Measurements from ENCODE around the gene PDCD2L. TPM values are rescaled to one million over a fixed set of nuclear protein-coding genes. Genes with fewer than 3 reads are reported as not detected.

Gene PDCD2L
- 10 to 100 TPM in 1 of 4 donors, 1 to 10 TPM in 3; 3.1 to 12.0 (median 6.8) TPM for polyA plus RNA-seq
- long read RNA-seq, donor 1, partial matches to known transcripts, result 0 of 7 reads
- long read RNA-seq, donor 1, other reads (novel, unspliced or antisense), result 0 of 7 reads
- long read RNA-seq, donor 2, partial matches to known transcripts, result 0 of 2 reads
- long read RNA-seq, donor 2, other reads (novel, unspliced or antisense), result 0 of 2 reads
- long read RNA-seq, donor 3, partial matches to known transcripts, result 0 of 3 reads
- long read RNA-seq, donor 3, other reads (novel, unspliced or antisense), result 0 of 3 reads
- long read RNA-seq, donor 4, partial matches to known transcripts, result 0 of 1 reads
- long read RNA-seq, donor 4, other reads (novel, unspliced or antisense), result 0 of 1 reads
- long read RNA-seq, donor 5, partial matches to known transcripts, result 0 of 1 reads
- long read RNA-seq, donor 5, other reads (novel, unspliced or antisense), result 0 of 1 reads
- long read RNA-seq, donor 6, partial matches to known transcripts, result 0 of 3 reads
- long read RNA-seq, donor 6, other reads (novel, unspliced or antisense), result 0 of 3 reads
- long read RNA-seq, donor 7, partial matches to known transcripts, result 6 of 10 reads
- long read RNA-seq, donor 7, other reads (novel, unspliced or antisense), result 0 of 10 reads
- long read RNA-seq, donor 8, result 0 reads
- long read RNA-seq, donor 9, partial matches to known transcripts, result 0 of 3 reads
- long read RNA-seq, donor 9, other reads (novel, unspliced or antisense), result 0 of 3 reads
- long read RNA-seq, donor 10, partial matches to known transcripts, result 0 of 3 reads
- long read RNA-seq, donor 10, other reads (novel, unspliced or antisense), result 0 of 3 reads

DNA sequence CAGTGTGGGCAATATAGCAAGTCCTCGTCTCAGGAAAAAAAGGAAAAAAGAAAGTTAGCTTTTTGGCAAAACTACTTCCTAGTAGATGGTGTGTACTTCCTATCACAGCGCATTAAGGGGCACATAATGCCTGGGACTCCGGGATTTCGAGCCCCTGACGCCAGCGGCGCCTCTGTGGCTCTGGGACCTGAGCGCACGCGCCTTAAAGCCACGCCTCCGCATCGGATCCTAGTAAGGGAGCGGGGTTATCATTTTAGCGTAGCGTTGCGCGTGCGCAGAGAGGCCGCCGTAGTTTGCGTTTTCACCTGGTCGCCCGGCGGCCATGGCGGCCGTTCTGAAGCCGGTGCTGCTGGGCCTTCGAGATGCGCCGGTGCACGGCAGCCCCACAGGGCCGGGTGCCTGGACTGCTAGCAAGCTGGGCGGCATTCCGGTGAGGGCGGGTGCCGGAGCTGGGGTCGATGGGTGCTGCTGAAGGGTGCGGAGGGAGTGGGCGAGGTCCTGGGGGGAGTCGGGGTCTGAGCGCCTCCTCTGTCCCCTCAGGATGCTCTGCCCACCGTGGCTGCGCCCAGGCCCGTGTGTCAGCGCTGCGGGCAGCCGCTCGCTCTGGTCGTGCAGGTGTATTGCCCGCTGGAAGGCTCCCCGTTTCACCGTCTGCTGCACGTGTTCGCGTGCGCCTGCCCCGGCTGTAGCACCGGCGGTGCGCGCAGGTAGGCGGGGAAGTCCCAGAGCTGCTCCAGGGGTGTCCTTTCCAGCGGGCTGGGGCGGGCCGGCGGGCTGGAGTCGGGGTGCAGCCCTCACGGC is at the start of gene PDCD2L:
Gene PDCD2L (plus strand): TSS at position 291 of the 801 bp plus-strand sequence. CDS start 32 bp downstream, at position 323.
- FAIRE-seq (no peak), DNase-seq (peak; percentile 93 to 96)
- Histone ChIP-seq H3K4me1 (ENCODE audit: control insufficient read depth in 3 of 3, insufficient read depth in 2 of 3, low read depth in 1 of 3, low read length in 2 of 3) (peaks cover 0 to 3% (median 0%) of the 10 kb centered on the region in 3 donors), H3K27me3 (ENCODE audit: control insufficient read depth in 3 of 3, insufficient read depth in 3 of 3, low read length in 3 of 3) (no peaks in the 10 kb centered on the region), H3K36me3 (ENCODE audit: control insufficient read depth in 3 of 3, insufficient read depth in 2 of 3, low read depth in 1 of 3, low read length in 3 of 3) (peaks cover 5 to 31% (median 5%) of the 10 kb centered on the region in 3 donors), H3K9me3 (ENCODE audit: control insufficient read depth in 2 of 2, insufficient read depth in 1 of 2, low read depth in 1 of 2, low read length in 1 of 2) (no peaks in the 10 kb centered on the region), H3K4me3 (ENCODE audit: low read depth in 1 of 3, low read length in 3 of 3) (peak within 1 kb of the TSS; percentile 82 to 99 (median 91)), H3K27ac (ENCODE audit: low read depth in 1 of 3, low read length in 2 of 3) (peak within 1 kb of the TSS; percentile 24 to 59 (median 53))
- WGBS, 3 donors, result 0 to 1% (median 0%) methylated on average over 52 to 69 of the region's 69 CpGs

DNA sequence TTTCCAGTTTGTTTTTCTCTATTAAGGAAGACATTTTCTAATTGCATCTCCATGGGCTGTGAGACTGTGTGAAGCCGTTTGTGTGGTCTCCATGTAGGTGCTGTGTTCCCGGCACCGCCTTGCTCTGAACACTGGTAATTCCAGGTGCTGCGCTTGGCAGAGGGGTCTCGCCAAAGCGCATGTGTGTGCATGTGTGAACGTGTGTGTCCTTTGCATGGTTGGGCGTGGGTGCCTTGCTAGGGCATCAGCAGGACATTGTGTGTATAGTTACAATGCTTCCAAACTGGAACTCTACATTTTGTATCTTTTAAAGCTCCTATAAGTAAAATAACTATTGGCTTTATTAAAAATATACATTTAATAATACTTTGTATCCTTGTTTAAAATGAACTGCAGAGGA is 49.0 kb upstream of the PDCD2L start:
- Histone ChIP-seq H3K4me3 (ENCODE audit: low read depth in 1 of 3, low read length in 3 of 3) (no peak overlapping the region), H3K36me3 (ENCODE audit: control insufficient read depth in 3 of 3, insufficient read depth in 2 of 3, low read depth in 1 of 3, low read length in 3 of 3) (peaks cover 0 to 44% (median 3%) of the 10 kb centered on the region in 3 donors), H3K9me3 (ENCODE audit: control insufficient read depth in 2 of 2, insufficient read depth in 1 of 2, low read depth in 1 of 2, low read length in 1 of 2) (no peaks in the 10 kb centered on the region), H3K27ac (ENCODE audit: low read depth in 1 of 3, low read length in 2 of 3) (no peak overlapping the region), H3K27me3 (ENCODE audit: control insufficient read depth in 3 of 3, insufficient read depth in 3 of 3, low read length in 3 of 3) (no peaks in the 10 kb centered on the region), H3K4me1 (ENCODE audit: control insufficient read depth in 3 of 3, insufficient read depth in 2 of 3, low read depth in 1 of 3, low read length in 2 of 3) (peaks cover 0 to 9% (median 3%) of the 10 kb centered on the region in 3 donors)
- FAIRE-seq (no peak), DNase-seq (no peak)
- 92 to 95% (median 95%) methylated on average over 8 of the region's 8 CpGs for WGBS, 3 donors

GRCh38 chr19:34356875-34357274 is 47.3 kb upstream of the PDCD2L start:
- no peaks in the 10 kb centered on the region for H3K27me3 ChIP-seq (ENCODE audit: control insufficient read depth in 3 of 3, insufficient read depth in 3 of 3, low read length in 3 of 3)
- H3K36me3 ChIP-seq (ENCODE audit: control insufficient read depth in 3 of 3, insufficient read depth in 2 of 3, low read depth in 1 of 3, low read length in 3 of 3), result peaks cover 0 to 33% (median 2%) of the 10 kb centered on the region in 3 donors
- 92 to 95% (median 93%) methylated on average over 4 of the region's 4 CpGs for WGBS, 3 donors
- peaks cover 0 to 9% (median 3%) of the 10 kb centered on the region in 3 donors for H3K4me1 ChIP-seq (ENCODE audit: control insufficient read depth in 3 of 3, insufficient read depth in 2 of 3, low read depth in 1 of 3, low read length in 2 of 3)
- FAIRE-seq (no peak), DNase-seq (no peak)
- no peaks in the 10 kb centered on the region for H3K9me3 ChIP-seq (ENCODE audit: control insufficient read depth in 2 of 2, insufficient read depth in 1 of 2, low read depth in 1 of 2, low read length in 1 of 2)
- no peak overlapping the region for H3K4me3 ChIP-seq (ENCODE audit: low read depth in 1 of 3, low read length in 3 of 3)
- H3K27ac ChIP-seq (ENCODE audit: low read depth in 1 of 3, low read length in 2 of 3), result no peak overlapping the region

GRCh38 chr19:34357431-34357830 is 46.8 kb upstream of the PDCD2L start:
- no peak for FAIRE-seq
- no peak overlapping the region for H3K27ac ChIP-seq (ENCODE audit: low read depth in 1 of 3, low read length in 2 of 3)
- DNase-seq, result no peak
- H3K4me3 ChIP-seq (ENCODE audit: low read depth in 1 of 3, low read length in 3 of 3), result no peak overlapping the region
- H3K9me3 ChIP-seq (ENCODE audit: control insufficient read depth in 2 of 2, insufficient read depth in 1 of 2, low read depth in 1 of 2, low read length in 1 of 2), result no peaks in the 10 kb centered on the region
- WGBS, 3 donors, result 80 to 98% (median 97%) methylated on average over 4 of the region's 4 CpGs
- peaks cover 0 to 29% (median 2%) of the 10 kb centered on the region in 3 donors for H3K36me3 ChIP-seq (ENCODE audit: control insufficient read depth in 3 of 3, insufficient read depth in 2 of 3, low read depth in 1 of 3, low read length in 3 of 3)
- H3K27me3 ChIP-seq (ENCODE audit: control insufficient read depth in 3 of 3, insufficient read depth in 3 of 3, low read length in 3 of 3), result no peaks in the 10 kb centered on the region
- H3K4me1 ChIP-seq (ENCODE audit: control insufficient read depth in 3 of 3, insufficient read depth in 2 of 3, low read depth in 1 of 3, low read length in 2 of 3), result peaks cover 0 to 9% (median 3%) of the 10 kb centered on the region in 3 donors

DNA sequence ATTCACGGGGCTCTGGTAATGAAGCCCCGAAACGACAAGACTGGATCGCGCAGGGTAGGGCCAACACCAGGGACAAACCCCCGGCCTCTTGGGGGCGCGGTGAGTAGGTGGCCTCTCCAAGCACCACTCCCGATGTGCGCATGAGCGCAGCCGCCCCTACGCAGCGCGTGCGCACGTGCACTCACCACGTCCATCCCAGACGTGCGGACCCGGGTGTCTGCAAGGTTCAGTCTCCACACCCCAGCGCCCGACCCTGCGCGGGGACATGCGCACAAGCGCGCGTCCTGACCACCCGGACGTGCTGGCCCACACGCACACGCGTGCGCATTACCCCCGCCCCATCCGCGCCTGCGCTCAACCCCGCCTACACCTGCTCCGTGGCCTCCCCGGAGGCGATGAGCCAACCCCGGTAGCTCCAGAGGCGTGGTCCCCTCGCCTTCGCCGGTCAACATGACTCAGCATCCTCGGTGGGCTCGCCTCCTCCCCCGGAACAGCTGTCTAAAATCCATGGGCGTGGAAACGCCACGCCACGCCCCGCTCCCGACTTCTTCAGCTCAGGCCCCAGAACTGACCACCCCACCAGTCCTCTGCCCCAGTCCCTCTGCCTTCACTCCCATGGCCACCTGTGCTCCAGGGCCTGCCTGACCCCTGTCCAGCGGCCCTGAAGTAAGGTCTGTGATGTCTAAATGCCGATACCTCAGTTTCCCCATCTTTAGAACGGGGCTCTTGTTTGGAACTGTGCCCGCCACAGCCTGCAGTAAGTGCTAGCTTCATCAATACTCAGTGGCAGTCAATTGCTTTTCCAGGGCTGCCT is 44.9 kb upstream of the PDCD2L start:
- Histone ChIP-seq H3K4me3 (ENCODE audit: low read depth in 1 of 3, low read length in 3 of 3) (peak overlapping the region in 2 of 3 donors; percentile 32 to 58), H3K27me3 (ENCODE audit: control insufficient read depth in 3 of 3, insufficient read depth in 3 of 3, low read length in 3 of 3) (no peaks in the 10 kb centered on the region), H3K9me3 (ENCODE audit: control insufficient read depth in 2 of 2, insufficient read depth in 1 of 2, low read depth in 1 of 2, low read length in 1 of 2) (no peaks in the 10 kb centered on the region), H3K36me3 (ENCODE audit: control insufficient read depth in 3 of 3, insufficient read depth in 2 of 3, low read depth in 1 of 3, low read length in 3 of 3) (peaks cover 0 to 18% (median 2%) of the 10 kb centered on the region in 3 donors), H3K27ac (ENCODE audit: low read depth in 1 of 3, low read length in 2 of 3) (peak overlapping the region; percentile 80 to 91 (median 84)), H3K4me1 (ENCODE audit: control insufficient read depth in 3 of 3, insufficient read depth in 2 of 3, low read depth in 1 of 3, low read length in 2 of 3) (peaks cover 0 to 9% (median 3%) of the 10 kb centered on the region in 3 donors)
- peak; percentile 98 to 100 for DNase-seq
- no peak for FAIRE-seq
- 4 to 5% (median 4%) methylated on average over 47 to 61 of the region's 61 CpGs for WGBS, 3 donors

GRCh38 chr19:34359954-34360315 is 44.3 kb upstream of the PDCD2L start:
- peak overlapping the region in 2 of 3 donors; percentile 32 to 58 for H3K4me3 ChIP-seq (ENCODE audit: low read depth in 1 of 3, low read length in 3 of 3)
- DNase-seq (no peak), FAIRE-seq (no peak)
- H3K4me1 ChIP-seq (ENCODE audit: control insufficient read depth in 3 of 3, insufficient read depth in 2 of 3, low read depth in 1 of 3, low read length in 2 of 3), result peaks cover 0 to 9% (median 3%) of the 10 kb centered on the region in 3 donors
- no peaks in the 10 kb centered on the region for H3K27me3 ChIP-seq (ENCODE audit: control insufficient read depth in 3 of 3, insufficient read depth in 3 of 3, low read length in 3 of 3)
- H3K27ac ChIP-seq (ENCODE audit: low read depth in 1 of 3, low read length in 2 of 3), result peak overlapping the region; percentile 80 to 91 (median 84)
- H3K9me3 ChIP-seq (ENCODE audit: control insufficient read depth in 2 of 2, insufficient read depth in 1 of 2, low read depth in 1 of 2, low read length in 1 of 2), result no peaks in the 10 kb centered on the region
- H3K36me3 ChIP-seq (ENCODE audit: control insufficient read depth in 3 of 3, insufficient read depth in 2 of 3, low read depth in 1 of 3, low read length in 3 of 3), result peaks cover 0 to 13% (median 2%) of the 10 kb centered on the region in 3 donors
- WGBS, 3 donors, result 80 to 92% (median 90%) methylated on average over 7 of the region's 7 CpGs

DNA sequence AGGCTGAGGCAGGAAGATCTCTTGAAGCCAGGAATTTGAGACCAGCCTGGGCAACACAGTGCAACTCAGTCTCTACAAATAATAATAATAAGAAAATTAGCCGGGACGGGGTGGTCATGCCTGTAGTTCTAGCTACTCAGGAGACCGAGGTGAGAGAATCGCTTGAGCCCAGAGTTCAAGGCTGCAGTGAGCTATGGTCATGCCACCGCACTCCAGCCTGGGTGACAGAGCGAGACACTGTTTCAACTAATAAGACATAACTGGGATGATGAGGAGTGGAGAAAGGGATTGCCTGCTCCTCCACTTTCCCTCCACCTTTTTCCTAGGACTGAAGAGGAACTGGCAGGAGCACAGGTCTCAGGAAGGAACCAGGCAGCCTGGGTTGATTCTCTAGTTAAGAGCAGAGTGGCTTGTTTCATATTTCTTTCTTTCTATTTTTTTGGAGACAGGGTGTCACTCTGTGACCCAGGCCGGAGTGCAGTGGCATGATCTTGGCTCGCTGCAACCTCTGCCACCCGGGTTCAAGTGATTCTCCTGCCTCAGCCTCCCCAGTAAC is 43.8 kb upstream of the PDCD2L start:
- H3K27ac ChIP-seq (ENCODE audit: low read depth in 1 of 3, low read length in 2 of 3), result peak overlapping the region in 1 of 3 donors; percentile 84
- 94 to 98% (median 97%) methylated on average over 9 of the region's 9 CpGs for WGBS, 3 donors

More for the DNA sequence above, 43.8 kb upstream of the PDCD2L start:
- Histone ChIP-seq H3K9me3 (ENCODE audit: control insufficient read depth in 2 of 2, insufficient read depth in 1 of 2, low read depth in 1 of 2, low read length in 1 of 2) (no peaks in the 10 kb centered on the region), H3K4me1 (ENCODE audit: control insufficient read depth in 3 of 3, insufficient read depth in 2 of 3, low read depth in 1 of 3, low read length in 2 of 3) (peaks cover 0 to 9% (median 3%) of the 10 kb centered on the region in 3 donors), H3K4me3 (ENCODE audit: low read depth in 1 of 3, low read length in 3 of 3) (no peak overlapping the region), H3K36me3 (ENCODE audit: control insufficient read depth in 3 of 3, insufficient read depth in 2 of 3, low read depth in 1 of 3, low read length in 3 of 3) (peaks cover 0 to 9% (median 0%) of the 10 kb centered on the region in 3 donors), H3K27me3 (ENCODE audit: control insufficient read depth in 3 of 3, insufficient read depth in 3 of 3, low read length in 3 of 3) (no peaks in the 10 kb centered on the region)
- no peak for DNase-seq
- FAIRE-seq, result no peak

Data from small intestine (tissue), 16 donors.